Measurements from ENCODE around the gene EP400. TPM values are rescaled to one million over a fixed set of nuclear protein-coding genes. Genes with fewer than 3 reads are reported as not detected.

The EP400 gene
- total and polyA plus RNA-seq, 2 of the 8 experiments (the other 6 are each of a cell fraction or from before 2014, with no cell fraction given): 13.1 to 69.7 TPM

- CTCF ChIA-PET (ENCODE audit: partially characterized antibody): interaction anchor here (0.6 to 4.9 kb wide), 7 partner anchors 8 to 179 kb away, joined by 3 to 20 read pairs (median 3); no protein-coding TSS in a partner anchor
- H2AK5ac ChIP-seq (ENCODE audit: low read depth, low read length): no peak overlapping the region
- TF ChIP-seq CREB1 (IDR thresholded peaks at IDR 0.05): no peak
- TF ChIP-seq SUZ12 (IDR thresholded peaks at IDR 0.05; ENCODE audit: low read length): no peak
- TF ChIP-seq E2F6 (IDR thresholded peaks at IDR 0.05): no peak
- no peak for TF ChIP-seq BCL11A (IDR thresholded peaks at IDR 0.05; ENCODE audit: low read depth in 2 of 2, low read length in 2 of 2)
- TF ChIP-seq CTCF (IDR thresholded peaks at IDR 0.05; ENCODE audit: control extremely low read depth in 1 of 3, insufficient read depth in 1 of 3, low read depth in 1 of 3, low read length in 3 of 3): no peak
- no peak for TF ChIP-seq ZNF274 (IDR thresholded peaks at IDR 0.05; ENCODE audit: borderline replicate concordance, extremely low read depth, low read length)
- no peak for TF ChIP-seq BACH1 (IDR thresholded peaks at IDR 0.05; ENCODE audit: low read length)
- no peak for TF ChIP-seq CBX5 (IDR thresholded peaks at IDR 0.05; ENCODE audit: low read depth, low read length)
- no peak for TF ChIP-seq FOSL1 (IDR thresholded peaks at IDR 0.05; ENCODE audit: insufficient read depth, low read depth, low read length)
- no peak for TF ChIP-seq ASH2L (IDR thresholded peaks at IDR 0.05; ENCODE audit: low read length)
Measured at GRCh38 chr12:132012919-132013568, 63.3 kb downstream of the EP400 start.

More at GRCh38 chr12:132012919-132013568, 63.3 kb downstream of the EP400 start:
- Histone ChIP-seq H3K4ac (replicated peaks; ENCODE audit: insufficient read length, low read depth, low read length) (no peak overlapping the region), H3K9me3 (ENCODE audit: insufficient read depth in 2 of 2, low read depth in 1 of 2, low read length in 1 of 2) (no peaks in the 10 kb centered on the region), H3K23me2 (ENCODE audit: low read depth, low read length) (no peaks in the 10 kb centered on the region), H3K27ac (ENCODE audit: low read depth, low read length) (no peak overlapping the region), H4K91ac (replicated peaks; ENCODE audit: insufficient read length, low read length) (no peak overlapping the region), H3K4me1 (replicated peaks in 1 of 4; ENCODE audit: control insufficient read depth in 3 of 4, insufficient read depth in 4 of 4, low read length in 3 of 4) (no peaks in the 10 kb centered on the region; a peak in 2 of 7 replicates), H3K23ac (ENCODE audit: insufficient read length) (no peak overlapping the region), H3K79me1 (ENCODE audit: low read depth, low read length) (peaks cover 2% of the 10 kb centered on the region; the same call in 1 of the 2 replicates), H2BK120ac (replicated peaks; ENCODE audit: low read depth, low read length) (no peak overlapping the region), H3K56ac (replicated peaks; ENCODE audit: insufficient read length, low read depth, low read length) (no peak overlapping the region), H2BK15ac (ENCODE audit: low read length) (no peak overlapping the region), H3K9ac (replicated peaks in 1 of 4; ENCODE audit: extremely low read depth in 1 of 4, low read depth in 3 of 4, low read length in 3 of 4) (no peak overlapping the region), H4K20me1 (replicated peaks in 1 of 2; ENCODE audit: control insufficient read depth in 1 of 2, insufficient read depth in 2 of 2, low read length in 2 of 2) (peaks cover 2 to 17% of the 10 kb centered on the region in 2 experiments), H3K18ac (ENCODE audit: extremely low read depth, low read length) (no peak overlapping the region), H2BK12ac (ENCODE audit: low read depth, low read length) (no peak overlapping the region), H3K4me2 (ENCODE audit: insufficient read depth in 1 of 2, low read depth in 2 of 2, low read length in 2 of 2) (no peak overlapping the region), H2BK5ac (ENCODE audit: low read depth, low read length) (no peak overlapping the region), H2BK20ac (ENCODE audit: low read length) (no peak overlapping the region), H3K14ac (ENCODE audit: insufficient read length) (no peak overlapping the region), H4K5ac (ENCODE audit: insufficient read length, low read depth, low read length) (no peak overlapping the region), H3K4me3 (ENCODE audit: extremely low read depth in 1 of 4, insufficient read depth in 2 of 4, low read depth in 3 of 4, low read length in 4 of 4) (no peak overlapping the region), H3K79me2 (ENCODE audit: control insufficient read depth in 1 of 2, insufficient read depth in 2 of 2, low read length in 2 of 2) (no peaks in the 10 kb centered on the region), H2AFZ (ENCODE audit: low read length) (no peak overlapping the region), H4K8ac (ENCODE audit: extremely low read depth, insufficient read depth, low read length) (peak overlapping the region; percentile 16; the same call in 1 of the 2 replicates), H3K36me3 (ENCODE audit: control insufficient read depth in 2 of 4, insufficient read depth in 4 of 4, low read length in 3 of 4) (peaks cover 20 to 64% (median 51%) of the 10 kb centered on the region in 4 experiments; a peak in 7 of 8 replicates), H3K27me3 (replicated peaks in 1 of 4; ENCODE audit: control insufficient read depth in 3 of 4, extremely low read depth in 1 of 4, insufficient read depth in 3 of 4, low read length in 3 of 4) (no peaks in the 10 kb centered on the region)
- 91% methylated on average over 20 of the region's 20 CpGs; no CpG with 5 or more reads in 1 of the 2 experiments for WGBS, 2 experiments (ENCODE audit: extremely low coverage in 1 of 2, insufficient coverage in 1 of 2, insufficient read length in 1 of 2, insufficient replicate concordance in 2 of 2, low coverage in 1 of 2, low lambda C conversion rate in 2 of 2, missing lambda C conversion rate in 1 of 2)
- DNase-seq (ENCODE audit: low read depth in 1 of 2, low spot score in 2 of 2): no peak
- no peak for FAIRE-seq
- POLR2A ChIA-PET (ENCODE audit: partially characterized antibody): interaction anchor here (0.9 to 1.3 kb wide), 2 partner anchors 11 to 83 kb away, joined by 3 to 4 read pairs; no protein-coding TSS in a partner anchor

Data from H1 (cell line).